ENCODE results near the gene TACSTD2. TPM values are rescaled to one million over a fixed set of nuclear protein-coding genes. Genes with fewer than 3 reads are reported as not detected.
"Not testable (repeated sequence)": the region's sequence is repeated elsewhere in the genome, so short reads cannot be mapped to it uniquely, and the experiment has no call there.

TACSTD2 gene
- total RNA-seq, 2 experiments from 2014 or later: not detected

GRCh38 chr1:58607391-58607790, 30.3 kb upstream of the TACSTD2 start:
- intact Hi-C loops (cut with micrococcal nuclease; ENCODE audit: unreplicated experiment): no loop called here
- Histone ChIP-seq H3K36me3 (ENCODE audit: insufficient read depth, low read length) (no peaks in the 10 kb centered on the region), H3K9me2 (ENCODE audit: insufficient read depth, low read length) (no peaks in the 10 kb centered on the region), H4K20me1 (ENCODE audit: insufficient read depth, low read length) (no peaks in the 10 kb centered on the region), H2AFZ (ENCODE audit: low read length) (no peak overlapping the region), H3K4me3 (ENCODE audit: low read depth, low read length, poor library complexity, severe bottlenecking) (no peak overlapping the region), H3K4me1 (ENCODE audit: insufficient read depth, low read length, poor library complexity, severe bottlenecking) (no peaks in the 10 kb centered on the region), H3K27ac (ENCODE audit: low read depth, low read length, poor library complexity, severe bottlenecking) (no peak overlapping the region), H3K4me2 (ENCODE audit: low read length) (no peak overlapping the region), H3K9me3 (ENCODE audit: low read length) (no peaks in the 10 kb centered on the region), H3K79me2 (ENCODE audit: insufficient read depth, low read depth, low read length) (no peaks in the 10 kb centered on the region)
- ChIA-PET POLR2A (no interaction called here), CTCF (ENCODE audit: unreplicated experiment) (no interaction called here)
- no peak for DNase-seq (ENCODE audit: low spot score)
- TF ChIP-seq EZH2phosphoT487 (IDR thresholded peaks at IDR 0.05; ENCODE audit: borderline replicate concordance, low read depth, low read length) (no peak), CTCF (conservative IDR thresholded peaks at IDR 0.05; ENCODE audit: low read length) (no peak)
- BruUV-seq (replicated peaks): no TSS peak

- H3K4me3 ChIP-seq (ENCODE audit: low read depth, low read length, poor library complexity, severe bottlenecking); H3K9me3 ChIP-seq (ENCODE audit: low read length); H3K36me3 ChIP-seq (ENCODE audit: insufficient read depth, low read length); H3K9me2 ChIP-seq (ENCODE audit: insufficient read depth, low read length); DNase-seq (ENCODE audit: low spot score); H3K4me1 ChIP-seq (ENCODE audit: insufficient read depth, low read length, poor library complexity, severe bottlenecking); H3K4me2 ChIP-seq (ENCODE audit: low read length); H3K79me2 ChIP-seq (ENCODE audit: insufficient read depth, low read depth, low read length); H2AFZ ChIP-seq (ENCODE audit: low read length); intact Hi-C loops (cut with micrococcal nuclease; ENCODE audit: unreplicated experiment); H4K20me1 ChIP-seq (ENCODE audit: insufficient read depth, low read length); CTCF ChIA-PET (ENCODE audit: unreplicated experiment); H3K27ac ChIP-seq (ENCODE audit: low read depth, low read length, poor library complexity, severe bottlenecking); BruUV-seq (replicated peaks): not testable (repeated sequence)
- POLR2A ChIA-PET: interaction anchor here (0.8 kb wide), 1 partner anchor 38 kb away, joined by 4 read pairs; no protein-coding TSS in a partner anchor
These were observed 24.9 kb upstream of the TACSTD2 start for GRCh38 chr1:58601921-58602320.

GRCh38 chr1:58597996-58598395, 20.9 kb upstream of the TACSTD2 start:
- Histone ChIP-seq H3K27ac (ENCODE audit: low read depth, low read length, poor library complexity, severe bottlenecking) (no peak overlapping the region), H3K4me3 (ENCODE audit: low read depth, low read length, poor library complexity, severe bottlenecking) (no peak overlapping the region), H3K4me1 (ENCODE audit: insufficient read depth, low read length, poor library complexity, severe bottlenecking) (no peaks in the 10 kb centered on the region), H3K79me2 (ENCODE audit: insufficient read depth, low read depth, low read length) (no peaks in the 10 kb centered on the region), H2AFZ (ENCODE audit: low read length) (no peak overlapping the region), H3K9me2 (ENCODE audit: insufficient read depth, low read length) (no peaks in the 10 kb centered on the region), H3K9me3 (ENCODE audit: low read length) (no peaks in the 10 kb centered on the region), H3K4me2 (ENCODE audit: low read length) (no peak overlapping the region), H3K36me3 (ENCODE audit: insufficient read depth, low read length) (no peaks in the 10 kb centered on the region), H4K20me1 (ENCODE audit: insufficient read depth, low read length) (no peaks in the 10 kb centered on the region)
- intact Hi-C loops (cut with micrococcal nuclease; ENCODE audit: unreplicated experiment): no loop called here
- TF ChIP-seq EZH2phosphoT487 (IDR thresholded peaks at IDR 0.05; ENCODE audit: borderline replicate concordance, low read depth, low read length): no peak
- no peak for TF ChIP-seq CTCF (conservative IDR thresholded peaks at IDR 0.05; ENCODE audit: low read length)
- POLR2A ChIA-PET: no interaction called here
- DNase-seq (ENCODE audit: low spot score): no peak
- CTCF ChIA-PET (ENCODE audit: unreplicated experiment): no interaction called here
- no TSS peak for BruUV-seq (replicated peaks)
